GM19324 (cell line): Measurements from ENCODE around the gene ANKRD33.

Experiments
- ATAC-seq: cut with Tn5 transposase; IDR thresholded peaks from one replicate; pipeline ENCODE4 v1.9.1; 2021; ENCODE audit warnings: mild to moderate bottlenecking, moderate library complexity; ENCODE audit not compliant: unreplicated experiment, low FRiP score

ANKRD33 gene

GRCh38 chr12:51887476-51888315 lies at the start of gene ANKRD33:
ANKRD33 (plus strand) TSS chr12:51888103; CDS start chr12:51888187, 84 bp downstream.
- ATAC-seq, result no peak

- ATAC-seq, result no peak
These were observed 49.1 kb upstream of the ANKRD33 start for GRCh38 chr12:51838762-51839161.

- ATAC-seq, result no peak
These were observed 48.5 kb upstream of the ANKRD33 start for GRCh38 chr12:51839310-51839947.

GRCh38 chr12:51840966-51841365 lies 46.9 kb upstream of the ANKRD33 start:
- ATAC-seq, result no peak

GRCh38 chr12:51841727-51842126 lies 46.2 kb upstream of the ANKRD33 start:
- ATAC-seq, result no peak

- ATAC-seq, result no peak
These were observed 43.0 kb upstream of the ANKRD33 start for GRCh38 chr12:51844854-51845253.

- ATAC-seq, result no peak
These were observed 42.4 kb upstream of the ANKRD33 start for GRCh38 chr12:51845482-51845881.

- no peak for ATAC-seq
These were observed 41.6 kb upstream of the ANKRD33 start for GRCh38 chr12:51846271-51846691.

- no peak for ATAC-seq
These were observed 40.8 kb upstream of the ANKRD33 start for GRCh38 chr12:51846911-51847642.

GRCh38 chr12:51847643-51848325 lies 40.1 kb upstream of the ANKRD33 start:
- no peak for ATAC-seq

- ATAC-seq, result no peak
These were observed 39.6 kb upstream of the ANKRD33 start, which contains the start of gene FIGNL2 for GRCh38 chr12:51848326-51848727. FIGNL2 (minus strand) TSS chr12:51848718; CDS start chr12:51822413, 26,305 bp downstream.

- ATAC-seq, result no peak
These were observed 38.8 kb upstream of the ANKRD33 start for GRCh38 chr12:51848841-51849735.

GRCh38 chr12:51850081-51850964 lies 37.6 kb upstream of the ANKRD33 start:
- no peak for ATAC-seq

- no peak for ATAC-seq
These were observed 37.0 kb upstream of the ANKRD33 start for GRCh38 chr12:51850965-51851299.

GRCh38 chr12:51851413-51852124 lies 36.3 kb upstream of the ANKRD33 start:
- no peak for ATAC-seq

- no peak for ATAC-seq
These were observed 35.3 kb upstream of the ANKRD33 start for GRCh38 chr12:51852404-51853137.
